OCI-LY1 (cell line): ENCODE results near the gene CHCHD3.

Experiments used
- H2AFZ ChIP-seq: fragments of 200-600 bp; sonication (generic), shearing (Covaris generic); 2 replicates; pipeline ENCODE4 v1.6.0; 2014; ENCODE audit warnings: antibody characterized with exemption, mild to moderate bottlenecking, low read length
- H3F3A ChIP-seq: fragments of 200-600 bp; sonication (generic), shearing (Covaris generic); 2 replicates; pipeline ENCODE4 v1.6.0; 2014; ENCODE audit warnings: mild to moderate bottlenecking, antibody characterized with exemption, low read length, moderate library complexity; ENCODE audit not compliant: insufficient read depth
- H3K27ac ChIP-seq: fragments of 200-600 bp; sonication (generic); 2 replicates; pipeline ENCODE4 v1.5.1; 2014; ENCODE audit warnings: low read length, mixed run types, mild to moderate bottlenecking, low read depth; ENCODE audit not compliant: poor library complexity, severe bottlenecking
- H3K27me3 ChIP-seq: fragments of 200-600 bp; sonication (generic); 2 replicates; pipeline ENCODE4 v1.6.0; 2014; ENCODE audit warnings: antibody characterized with exemption, mild to moderate bottlenecking, low read length, moderate library complexity; ENCODE audit not compliant: insufficient read depth
- H3K36me3 ChIP-seq: fragments of 200-600 bp; sonication (generic); 2 replicates; pipeline ENCODE4 v1.6.1; 2014; ENCODE audit warnings: mild to moderate bottlenecking, antibody characterized with exemption, low read length, moderate library complexity, mixed read lengths; ENCODE audit not compliant: insufficient read depth
- H3K4me1 ChIP-seq: fragments of 200-600 bp; sonication (generic); 2 replicates; pipeline ENCODE4 v1.5.1; 2014; ENCODE audit warnings: mild to moderate bottlenecking, low read length, moderate library complexity; ENCODE audit not compliant: insufficient read depth, severe bottlenecking
- H3K4me2 ChIP-seq: fragments of 200-600 bp; sonication (generic), shearing (Covaris generic); 2 replicates; pipeline ENCODE4 v1.6.1; 2014; ENCODE audit warnings: low read length
- H3K4me3 ChIP-seq: fragments of 200-600 bp; sonication (generic); 2 replicates; pipeline ENCODE4 v1.5.1; 2014; ENCODE audit warnings: low read length, low read depth, mild to moderate bottlenecking, mixed read lengths; ENCODE audit not compliant: poor library complexity, severe bottlenecking
- H3K79me2 ChIP-seq: fragments of 200-600 bp; shearing (Covaris generic); 2 replicates; pipeline ENCODE4 v1.6.1; 2016; ENCODE audit warnings: mixed run types, low read length, mixed read lengths; ENCODE audit not compliant: insufficient read depth
- H3K9ac ChIP-seq: fragments of 200-600 bp; sonication (generic), shearing (Covaris generic); 2 replicates; pipeline ENCODE4 v1.6.1; 2014; ENCODE audit warnings: mild to moderate bottlenecking, low read length, mixed read lengths
- H3K9me2 ChIP-seq: fragments of 200-600 bp; sonication (generic), shearing (Covaris generic); 2 replicates; pipeline ENCODE4 v1.6.1; 2014; ENCODE audit warnings: low read depth, mild to moderate bottlenecking, low read length, mixed read lengths
- H3K9me3 ChIP-seq: fragments of 200-600 bp; shearing (Covaris generic); 2 replicates; pipeline ENCODE4 v1.6.1; 2014; ENCODE audit warnings: low read length, mixed read lengths
- H4K20me1 ChIP-seq: fragments of 200-600 bp; sonication (generic), shearing (Covaris generic); 2 replicates; pipeline ENCODE4 v1.6.0; 2016; ENCODE audit warnings: mild to moderate bottlenecking, low read length; ENCODE audit not compliant: insufficient read depth
- EZH2 ChIP-seq: fragments of 200-600 bp; sonication (generic), shearing (Covaris generic); IDR thresholded peaks from 2 replicates; pipeline ENCODE4 v1.8.0; 2017; ENCODE audit warnings: borderline replicate concordance, mixed run types, mild to moderate bottlenecking, antibody characterized with exemption, low read length, moderate library complexity, mixed read lengths
- TF ChIP-seq, protein P1 (sequence below): fragments of 200-600 bp; sonication (generic), shearing (Covaris generic); IDR thresholded peaks from 2 replicates; pipeline ENCODE4 v1.5.1; 2017; ENCODE audit warnings: mild to moderate bottlenecking, antibody characterized with exemption, low read length, moderate library complexity, mixed read lengths

The CHCHD3 gene

DNA sequence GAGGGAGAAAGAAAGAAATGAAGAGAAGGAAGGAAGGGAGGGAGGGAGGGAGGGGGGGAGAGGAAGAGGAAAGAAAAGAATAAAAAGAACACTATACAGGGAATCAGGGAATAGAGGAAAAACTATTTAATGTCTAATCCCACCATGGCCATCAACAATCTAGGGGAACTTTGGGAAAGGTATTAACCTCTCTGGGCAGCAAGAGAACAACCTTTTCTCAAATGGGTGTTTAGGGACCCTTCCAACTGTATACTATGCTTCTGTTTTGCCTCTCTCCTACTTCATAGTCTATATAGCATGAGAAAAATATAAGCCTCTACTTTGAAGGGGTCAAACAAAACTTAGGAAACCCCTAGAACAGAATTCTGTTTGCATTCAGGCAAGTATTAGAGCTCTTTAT lies 54.5 kb downstream of the CHCHD3 start:
- Histone ChIP-seq H3K9me3 (peaks cover 8% of the 10 kb centered on the region), H3K27me3 (no peaks in the 10 kb centered on the region), H3K79me2 (no peaks in the 10 kb centered on the region; the same call in 1 of the 2 replicates), H3K9ac (no peak overlapping the region), H3K36me3 (peaks cover 24% of the 10 kb centered on the region; the same call in 1 of the 2 replicates), H2AFZ (no peak overlapping the region), H3K4me2 (no peak overlapping the region), H3K4me3 (no peak overlapping the region), H4K20me1 (no peaks in the 10 kb centered on the region), H3K27ac (no peak overlapping the region), H3K9me2 (no peaks in the 10 kb centered on the region), H3K4me1 (no peaks in the 10 kb centered on the region), H3F3A (no peaks in the 10 kb centered on the region)
- TF ChIP-seq EZH2 = no peak
- TF ChIP-seq, protein P1, sequence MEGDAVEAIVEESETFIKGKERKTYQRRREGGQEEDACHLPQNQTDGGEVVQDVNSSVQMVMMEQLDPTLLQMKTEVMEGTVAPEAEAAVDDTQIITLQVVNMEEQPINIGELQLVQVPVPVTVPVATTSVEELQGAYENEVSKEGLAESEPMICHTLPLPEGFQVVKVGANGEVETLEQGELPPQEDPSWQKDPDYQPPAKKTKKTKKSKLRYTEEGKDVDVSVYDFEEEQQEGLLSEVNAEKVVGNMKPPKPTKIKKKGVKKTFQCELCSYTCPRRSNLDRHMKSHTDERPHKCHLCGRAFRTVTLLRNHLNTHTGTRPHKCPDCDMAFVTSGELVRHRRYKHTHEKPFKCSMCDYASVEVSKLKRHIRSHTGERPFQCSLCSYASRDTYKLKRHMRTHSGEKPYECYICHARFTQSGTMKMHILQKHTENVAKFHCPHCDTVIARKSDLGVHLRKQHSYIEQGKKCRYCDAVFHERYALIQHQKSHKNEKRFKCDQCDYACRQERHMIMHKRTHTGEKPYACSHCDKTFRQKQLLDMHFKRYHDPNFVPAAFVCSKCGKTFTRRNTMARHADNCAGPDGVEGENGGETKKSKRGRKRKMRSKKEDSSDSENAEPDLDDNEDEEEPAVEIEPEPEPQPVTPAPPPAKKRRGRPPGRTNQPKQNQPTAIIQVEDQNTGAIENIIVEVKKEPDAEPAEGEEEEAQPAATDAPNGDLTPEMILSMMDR = no peak

DNA sequence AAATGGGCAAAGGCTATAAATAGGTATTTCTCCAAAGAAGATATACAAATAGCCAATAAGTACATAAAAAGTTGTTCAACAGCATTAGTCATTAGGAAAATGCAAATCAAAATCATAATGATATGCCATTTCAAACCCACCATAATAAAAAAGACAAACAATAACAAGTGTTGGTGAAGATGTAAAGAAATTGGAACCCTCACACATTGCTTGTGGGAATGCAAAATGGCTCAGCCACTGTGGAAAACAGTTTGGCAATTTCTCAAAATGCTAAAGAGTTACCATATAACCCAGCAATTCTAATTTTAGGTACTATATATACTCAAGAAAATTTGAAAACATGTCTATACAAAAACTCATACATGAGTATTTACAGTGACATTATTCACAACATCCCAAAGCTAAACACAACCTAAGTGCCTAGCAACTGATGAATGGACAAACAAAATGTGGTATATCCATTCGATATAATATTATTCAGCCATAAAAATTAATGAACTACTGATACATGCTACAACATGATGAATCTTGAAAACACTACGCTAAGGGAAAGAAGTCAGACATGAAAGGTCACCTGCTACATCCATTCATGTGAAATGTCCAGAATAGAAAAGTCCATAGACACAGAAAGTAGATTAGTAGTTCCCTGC lies 55.6 kb downstream of the CHCHD3 start:
- Histone ChIP-seq H3K9ac (no peak overlapping the region), H3K36me3 (peaks cover 22% of the 10 kb centered on the region; the same call in 1 of the 2 replicates), H3K9me3 (peaks cover 8% of the 10 kb centered on the region), H3K27me3 (no peaks in the 10 kb centered on the region), H3K4me3 (no peak overlapping the region), H3F3A (no peaks in the 10 kb centered on the region), H4K20me1 (no peaks in the 10 kb centered on the region), H3K4me1 (no peaks in the 10 kb centered on the region), H2AFZ (no peak overlapping the region), H3K79me2 (no peaks in the 10 kb centered on the region; the same call in 1 of the 2 replicates), H3K9me2 (no peaks in the 10 kb centered on the region), H3K27ac (no peak overlapping the region), H3K4me2 (no peak overlapping the region)
- TF ChIP-seq EZH2 = no peak
- TF ChIP-seq, protein P1 = no peak

DNA sequence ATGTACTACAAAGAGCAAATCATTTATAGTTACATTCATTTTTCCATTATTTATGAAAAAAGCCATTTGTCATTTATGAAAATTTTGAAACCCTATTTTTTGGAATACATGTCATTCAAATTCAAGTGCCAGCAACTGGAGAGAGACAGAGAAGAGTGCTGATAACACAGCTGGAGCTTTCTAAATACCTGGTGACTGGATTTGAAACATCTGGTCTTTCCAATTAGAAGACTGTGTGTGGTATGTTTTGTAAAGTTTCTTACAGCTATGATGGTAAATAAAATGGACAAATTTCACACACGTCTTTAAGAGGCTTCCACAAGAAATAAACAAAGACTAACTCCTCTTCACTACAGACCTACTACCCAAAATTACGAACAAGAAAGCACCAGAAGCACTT lies 56.8 kb downstream of the CHCHD3 start:
- no peak overlapping the region for H2AFZ ChIP-seq
- no peaks in the 10 kb centered on the region for H3K4me1 ChIP-seq
- no peaks in the 10 kb centered on the region for H4K20me1 ChIP-seq
- no peaks in the 10 kb centered on the region; the same call in 1 of the 2 replicates for H3K79me2 ChIP-seq
- no peak overlapping the region for H3K4me2 ChIP-seq
- H3K27me3 ChIP-seq = no peaks in the 10 kb centered on the region
- peaks cover 31% of the 10 kb centered on the region for H3K36me3 ChIP-seq
- H3K27ac ChIP-seq = no peak overlapping the region
- H3K4me3 ChIP-seq = no peak overlapping the region
- no peaks in the 10 kb centered on the region for H3F3A ChIP-seq
- H3K9me2 ChIP-seq = no peaks in the 10 kb centered on the region
- H3K9me3 ChIP-seq = peaks cover 8% of the 10 kb centered on the region
- no peak overlapping the region for H3K9ac ChIP-seq
- no peak for TF ChIP-seq EZH2
- TF ChIP-seq, protein P1 = no peak
